C4-2B (cell line): ENCODE data around the gene DIPK1C.

Experiments used
- CTCF ChIP-seq: fragments of 450-650 bp; conservative IDR thresholded peaks from 2 replicates; pipeline ENCODE4 v1.5.1; 2017; ENCODE audit warnings: mild to moderate bottlenecking
- ZFX ChIP-seq: fragments of 450-650 bp; IDR thresholded peaks from 2 replicates; pipeline ENCODE4 v1.6.1; 2017

GRCh38 chr18:74413836-74414235, 43.3 kb downstream of the DIPK1C start:
- TF ChIP-seq CTCF (no peak), ZFX (no peak)
